Measurements from ENCODE around the gene SLC12A8. TPM values are rescaled to one million over a fixed set of nuclear protein-coding genes. Genes with fewer than 3 reads are reported as not detected.

Gene SLC12A8
- total and polyA plus RNA-seq, 2 experiments from 2014 or later: 6.9 to 15.9 TPM

DNA sequence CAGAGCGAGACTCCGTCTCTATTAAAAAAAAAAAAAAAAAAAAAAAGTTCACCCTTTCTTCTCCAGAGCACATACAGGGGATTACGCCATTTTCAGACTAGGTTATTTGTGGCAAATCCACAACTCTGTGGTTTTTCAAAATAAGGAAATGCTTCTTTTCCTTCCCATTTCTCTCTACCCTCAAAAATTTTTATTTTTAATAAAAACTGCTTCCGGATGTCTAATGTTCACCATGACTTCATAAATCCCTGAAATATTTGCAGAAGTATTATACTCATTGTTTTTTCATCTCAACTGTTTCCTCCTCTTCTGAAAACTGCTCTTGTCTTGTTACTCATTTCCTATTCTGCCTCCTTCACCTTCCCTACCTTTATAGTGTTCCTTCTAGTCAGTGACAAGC lies 45.0 kb upstream of the SLC12A8 start (continued):
- TF ChIP-seq, protein P1, sequence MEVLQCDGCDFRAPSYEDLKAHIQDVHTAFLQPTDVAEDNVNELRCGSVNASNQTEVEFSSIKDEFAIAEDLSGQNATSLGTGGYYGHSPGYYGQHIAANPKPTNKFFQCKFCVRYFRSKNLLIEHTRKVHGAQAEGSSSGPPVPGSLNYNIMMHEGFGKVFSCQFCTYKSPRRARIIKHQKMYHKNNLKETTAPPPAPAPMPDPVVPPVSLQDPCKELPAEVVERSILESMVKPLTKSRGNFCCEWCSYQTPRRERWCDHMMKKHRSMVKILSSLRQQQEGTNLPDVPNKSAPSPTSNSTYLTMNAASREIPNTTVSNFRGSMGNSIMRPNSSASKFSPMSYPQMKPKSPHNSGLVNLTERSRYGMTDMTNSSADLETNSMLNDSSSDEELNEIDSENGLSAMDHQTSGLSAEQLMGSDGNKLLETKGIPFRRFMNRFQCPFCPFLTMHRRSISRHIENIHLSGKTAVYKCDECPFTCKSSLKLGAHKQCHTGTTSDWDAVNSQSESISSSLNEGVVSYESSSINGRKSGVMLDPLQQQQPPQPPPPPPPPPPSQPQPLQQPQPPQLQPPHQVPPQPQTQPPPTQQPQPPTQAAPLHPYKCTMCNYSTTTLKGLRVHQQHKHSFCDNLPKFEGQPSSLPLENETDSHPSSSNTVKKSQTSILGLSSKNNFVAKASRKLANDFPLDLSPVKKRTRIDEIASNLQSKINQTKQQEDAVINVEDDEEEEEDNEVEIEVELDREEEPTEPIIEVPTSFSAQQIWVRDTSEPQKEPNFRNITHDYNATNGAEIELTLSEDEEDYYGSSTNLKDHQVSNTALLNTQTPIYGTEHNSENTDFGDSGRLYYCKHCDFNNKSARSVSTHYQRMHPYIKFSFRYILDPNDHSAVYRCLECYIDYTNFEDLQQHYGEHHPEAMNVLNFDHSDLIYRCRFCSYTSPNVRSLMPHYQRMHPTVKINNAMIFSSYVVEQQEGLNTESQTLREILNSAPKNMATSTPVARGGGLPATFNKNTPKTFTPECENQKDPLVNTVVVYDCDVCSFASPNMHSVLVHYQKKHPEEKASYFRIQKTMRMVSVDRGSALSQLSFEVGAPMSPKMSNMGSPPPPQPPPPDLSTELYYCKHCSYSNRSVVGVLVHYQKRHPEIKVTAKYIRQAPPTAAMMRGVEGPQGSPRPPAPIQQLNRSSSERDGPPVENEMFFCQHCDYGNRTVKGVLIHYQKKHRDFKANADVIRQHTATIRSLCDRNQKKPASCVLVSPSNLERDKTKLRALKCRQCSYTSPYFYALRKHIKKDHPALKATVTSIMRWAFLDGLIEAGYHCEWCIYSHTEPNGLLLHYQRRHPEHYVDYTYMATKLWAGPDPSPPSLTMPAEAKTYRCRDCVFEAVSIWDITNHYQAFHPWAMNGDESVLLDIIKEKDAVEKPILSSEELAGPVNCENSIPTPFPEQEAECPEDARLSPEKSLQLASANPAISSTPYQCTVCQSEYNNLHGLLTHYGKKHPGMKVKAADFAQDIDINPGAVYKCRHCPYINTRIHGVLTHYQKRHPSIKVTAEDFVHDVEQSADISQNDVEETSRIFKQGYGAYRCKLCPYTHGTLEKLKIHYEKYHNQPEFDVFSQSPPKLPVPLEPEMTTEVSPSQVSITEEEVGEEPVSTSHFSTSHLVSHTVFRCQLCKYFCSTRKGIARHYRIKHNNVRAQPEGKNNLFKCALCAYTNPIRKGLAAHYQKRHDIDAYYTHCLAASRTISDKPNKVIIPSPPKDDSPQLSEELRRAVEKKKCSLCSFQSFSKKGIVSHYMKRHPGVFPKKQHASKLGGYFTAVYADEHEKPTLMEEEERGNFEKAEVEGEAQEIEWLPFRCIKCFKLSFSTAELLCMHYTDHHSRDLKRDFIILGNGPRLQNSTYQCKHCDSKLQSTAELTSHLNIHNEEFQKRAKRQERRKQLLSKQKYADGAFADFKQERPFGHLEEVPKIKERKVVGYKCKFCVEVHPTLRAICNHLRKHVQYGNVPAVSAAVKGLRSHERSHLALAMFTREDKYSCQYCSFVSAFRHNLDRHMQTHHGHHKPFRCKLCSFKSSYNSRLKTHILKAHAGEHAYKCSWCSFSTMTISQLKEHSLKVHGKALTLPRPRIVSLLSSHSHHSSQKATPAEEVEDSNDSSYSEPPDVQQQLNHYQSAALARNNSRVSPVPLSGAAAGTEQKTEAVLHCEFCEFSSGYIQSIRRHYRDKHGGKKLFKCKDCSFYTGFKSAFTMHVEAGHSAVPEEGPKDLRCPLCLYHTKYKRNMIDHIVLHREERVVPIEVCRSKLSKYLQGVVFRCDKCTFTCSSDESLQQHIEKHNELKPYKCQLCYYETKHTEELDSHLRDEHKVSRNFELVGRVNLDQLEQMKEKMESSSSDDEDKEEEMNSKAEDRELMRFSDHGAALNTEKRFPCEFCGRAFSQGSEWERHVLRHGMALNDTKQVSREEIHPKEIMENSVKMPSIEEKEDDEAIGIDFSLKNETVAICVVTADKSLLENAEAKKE (CRISPR knock-in tag; IDR thresholded peaks at IDR 0.05): no peak
- TF ChIP-seq, protein P2, sequence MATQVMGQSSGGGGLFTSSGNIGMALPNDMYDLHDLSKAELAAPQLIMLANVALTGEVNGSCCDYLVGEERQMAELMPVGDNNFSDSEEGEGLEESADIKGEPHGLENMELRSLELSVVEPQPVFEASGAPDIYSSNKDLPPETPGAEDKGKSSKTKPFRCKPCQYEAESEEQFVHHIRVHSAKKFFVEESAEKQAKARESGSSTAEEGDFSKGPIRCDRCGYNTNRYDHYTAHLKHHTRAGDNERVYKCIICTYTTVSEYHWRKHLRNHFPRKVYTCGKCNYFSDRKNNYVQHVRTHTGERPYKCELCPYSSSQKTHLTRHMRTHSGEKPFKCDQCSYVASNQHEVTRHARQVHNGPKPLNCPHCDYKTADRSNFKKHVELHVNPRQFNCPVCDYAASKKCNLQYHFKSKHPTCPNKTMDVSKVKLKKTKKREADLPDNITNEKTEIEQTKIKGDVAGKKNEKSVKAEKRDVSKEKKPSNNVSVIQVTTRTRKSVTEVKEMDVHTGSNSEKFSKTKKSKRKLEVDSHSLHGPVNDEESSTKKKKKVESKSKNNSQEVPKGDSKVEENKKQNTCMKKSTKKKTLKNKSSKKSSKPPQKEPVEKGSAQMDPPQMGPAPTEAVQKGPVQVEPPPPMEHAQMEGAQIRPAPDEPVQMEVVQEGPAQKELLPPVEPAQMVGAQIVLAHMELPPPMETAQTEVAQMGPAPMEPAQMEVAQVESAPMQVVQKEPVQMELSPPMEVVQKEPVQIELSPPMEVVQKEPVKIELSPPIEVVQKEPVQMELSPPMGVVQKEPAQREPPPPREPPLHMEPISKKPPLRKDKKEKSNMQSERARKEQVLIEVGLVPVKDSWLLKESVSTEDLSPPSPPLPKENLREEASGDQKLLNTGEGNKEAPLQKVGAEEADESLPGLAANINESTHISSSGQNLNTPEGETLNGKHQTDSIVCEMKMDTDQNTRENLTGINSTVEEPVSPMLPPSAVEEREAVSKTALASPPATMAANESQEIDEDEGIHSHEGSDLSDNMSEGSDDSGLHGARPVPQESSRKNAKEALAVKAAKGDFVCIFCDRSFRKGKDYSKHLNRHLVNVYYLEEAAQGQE (IDR thresholded peaks at IDR 0.05; ENCODE audit: unreplicated experiment): no peak
- TF ChIP-seq, protein P3, sequence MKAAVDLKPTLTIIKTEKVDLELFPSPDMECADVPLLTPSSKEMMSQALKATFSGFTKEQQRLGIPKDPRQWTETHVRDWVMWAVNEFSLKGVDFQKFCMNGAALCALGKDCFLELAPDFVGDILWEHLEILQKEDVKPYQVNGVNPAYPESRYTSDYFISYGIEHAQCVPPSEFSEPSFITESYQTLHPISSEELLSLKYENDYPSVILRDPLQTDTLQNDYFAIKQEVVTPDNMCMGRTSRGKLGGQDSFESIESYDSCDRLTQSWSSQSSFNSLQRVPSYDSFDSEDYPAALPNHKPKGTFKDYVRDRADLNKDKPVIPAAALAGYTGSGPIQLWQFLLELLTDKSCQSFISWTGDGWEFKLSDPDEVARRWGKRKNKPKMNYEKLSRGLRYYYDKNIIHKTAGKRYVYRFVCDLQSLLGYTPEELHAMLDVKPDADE (IDR thresholded peaks at IDR 0.05): no peak

DNA sequence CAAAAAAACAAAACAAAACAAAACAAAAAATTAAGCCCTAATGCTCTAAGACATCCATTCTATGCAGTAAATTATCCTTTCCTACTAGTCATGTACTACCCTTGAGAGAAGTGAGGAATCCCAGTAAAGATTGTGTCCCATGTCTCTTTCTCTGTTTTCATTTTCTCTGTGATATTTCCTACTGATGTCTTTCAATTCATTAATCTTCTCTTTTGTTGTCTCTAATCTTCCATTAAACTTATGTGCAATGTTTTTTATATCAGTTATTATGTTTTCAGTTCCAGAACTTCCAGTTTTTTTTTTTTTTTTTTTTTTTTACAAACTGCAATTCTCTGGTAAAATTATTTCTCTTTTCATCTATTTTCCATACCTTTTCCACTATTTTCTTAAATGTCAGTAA lies 44.1 kb upstream of the SLC12A8 start:
- peaks cover 4% of the 10 kb centered on the region; the same call in 1 of the 2 replicates for H3K4me1 ChIP-seq (ENCODE audit: insufficient read depth)
- no peak overlapping the region for H2AFZ ChIP-seq
- H3K27ac ChIP-seq (ENCODE audit: low read depth): no peak overlapping the region
- H3K36me3 ChIP-seq (ENCODE audit: insufficient read depth): no peaks in the 10 kb centered on the region
- H3K4me3 ChIP-seq: no peak overlapping the region
- no peak overlapping the region for H3K4me2 ChIP-seq
- ATAC-seq: no peak
- Mint-ChIP-seq H3K9me3 (peaks cover 10% of the 10 kb centered on the region; the same call in 2 of the 3 replicates), H3K36me3 (ENCODE audit: low read depth) (peaks cover 14% of the 10 kb centered on the region; the same call in 2 of the 3 replicates), H3K4me3 (no peak overlapping the region), H3K27me3 (ENCODE audit: insufficient read depth, low read depth, poor library complexity) (no peaks in the 10 kb centered on the region), H3K4me1 (peaks cover 5% of the 10 kb centered on the region), H3K27ac (no peak overlapping the region)
- DNase-seq (ENCODE audit: low spot score): no peak
- no peaks in the 10 kb centered on the region for H3K9me2 ChIP-seq (ENCODE audit: insufficient read depth)
- H3K79me2 ChIP-seq (replicated peaks; ENCODE audit: insufficient read depth): no peaks in the 10 kb centered on the region
- no peaks in the 10 kb centered on the region for H4K20me1 ChIP-seq (replicated peaks; ENCODE audit: insufficient read depth)
- H3K27me3 ChIP-seq (ENCODE audit: insufficient read depth): no peaks in the 10 kb centered on the region
- H3F3A ChIP-seq (replicated peaks; ENCODE audit: low read depth): no peaks in the 10 kb centered on the region
- TF ChIP-seq ZNF331 (CRISPR knock-in tag; IDR thresholded peaks at IDR 0.05; ENCODE audit: low read depth): no peak
- TF ChIP-seq, protein P1 (CRISPR knock-in tag; IDR thresholded peaks at IDR 0.05): no peak
